HepG2 (cell line): ENCODE results near the gene AHRR. TPM values are rescaled to one million over a fixed set of nuclear protein-coding genes. Genes with fewer than 3 reads are reported as not detected.

ENCODE experiments used
- ATAC-seq: fragments of 200-7000 bp; cut with Tn5 transposase; 3 replicates; pipeline ENCODE4 v1.9.1; 2020; ENCODE audit warnings: mild to moderate bottlenecking, moderate library complexity
- BruUV-seq: library from RNA; stranded (reverse); fragments of 400-500 nt; replicated peaks from 2 replicates; lab custom pipeline; 2021; lab: Mats Ljungman, UMichigan
- CTCF ChIA-PET: fragments of 300-600 bp; formaldehyde crosslinking; extraction: SDS; loops from one replicate; lab custom pipeline; 2021; ENCODE audit warnings: low total read pairs, inconsistent platforms, low intra/inter-chr PET ratio; lab: Yijun Ruan, JAX
- POLR2A ChIA-PET: fragments of 350-600 bp; sonication (Branson Sonifier 250); formaldehyde crosslinking; loops from one replicate; lab custom pipeline; 2020; ENCODE audit warnings: antibody characterized with exemption, inconsistent platforms; lab: Yijun Ruan, JAX
- DNase-seq: peaks from one replicate; pipeline ENCODE4 v3.0.0-alpha.2; 2015; ENCODE audit warnings: low spot score
- FAIRE-seq: peaks from 3 replicates; lab custom pipeline; 2011; peaks lifted over from hg19 to GRCh38; lab: Jason Lieb, UNC
- H2AFZ ChIP-seq: one replicate; pipeline ENCODE4 v1.6.1; 2011; ENCODE audit warnings: low read length, inconsistent platforms
- H3K27ac ChIP-seq: fragments of 300-600 bp; 3 replicates; pipeline ENCODE4 v1.8.0; 2011; ENCODE audit warnings: mixed run types, mild to moderate bottlenecking, mixed read lengths, low read length, inconsistent platforms; ENCODE audit not compliant: insufficient read depth; ENCODE audit errors: extremely low read length
- H3K27me3 ChIP-seq, 2 experiments: fragments of 200-600 bp in 1 of 2; 2 replicates in 1 of 2; 3 replicates in 1 of 2; pipeline versions ENCODE4 v1.6.0 to v1.8.0; 2011; ENCODE audit warnings: low read length in 2 of 2, mild to moderate bottlenecking in 2 of 2, moderate library complexity in 2 of 2, inconsistent platforms in 1 of 2; ENCODE audit not compliant: insufficient read depth in 2 of 2, control insufficient read depth in 1 of 2
- H3K36me3 ChIP-seq, 2 experiments: fragments of 200-600 bp in 1 of 2; replicated peaks in 1 of 2; 2 replicates in 1 of 2; 3 replicates in 1 of 2; pipeline versions ENCODE4 v1.5.1 to v1.8.0; 2011; ENCODE audit warnings: low read length in 2 of 2, inconsistent platforms in 1 of 2; ENCODE audit not compliant: insufficient read depth in 2 of 2, control insufficient read depth in 1 of 2
- H3K4me1 ChIP-seq: 2 replicates; pipeline ENCODE4 v1.5.1; 2012; ENCODE audit warnings: low read length, inconsistent platforms; ENCODE audit not compliant: insufficient read depth
- H3K4me2 ChIP-seq: 2 replicates; pipeline ENCODE4 v1.6.0; 2011; ENCODE audit warnings: low read depth, low read length, inconsistent platforms
- H3K4me3 ChIP-seq, 3 experiments: fragments of 200-600 bp in 1 of 3; sonication (generic), shearing (Covaris generic) in 1 of 3; replicated peaks in 1 of 3; 2 replicates each; pipeline ENCODE4 v1.5.1; 2011 to 2016; ENCODE audit warnings: low read length in 3 of 3, inconsistent platforms in 2 of 3, low read depth in 2 of 3, mild to moderate bottlenecking in 2 of 3, control low read depth in 1 of 3, mixed read lengths in 1 of 3; ENCODE audit not compliant: insufficient read depth in 1 of 3
- H3K79me2 ChIP-seq: one replicate; pipeline ENCODE4 v1.6.1; 2011; ENCODE audit warnings: low read length, inconsistent platforms; ENCODE audit not compliant: insufficient read depth
- H3K9ac ChIP-seq: 2 replicates; pipeline ENCODE4 v1.6.0; 2011; ENCODE audit warnings: mild to moderate bottlenecking, low read depth, low read length, inconsistent platforms; ENCODE audit not compliant: insufficient read depth
- H3K9me3 ChIP-seq: 2 replicates; pipeline ENCODE4 v1.5.1; 2012; ENCODE audit warnings: mild to moderate bottlenecking, low read length
- H4K20me1 ChIP-seq: 2 replicates; pipeline ENCODE4 v1.6.0; 2011; ENCODE audit warnings: inconsistent platforms, mild to moderate bottlenecking, low read length, moderate library complexity; ENCODE audit not compliant: insufficient read depth
- SP2 ChIP-seq: sonication (generic); formaldehyde crosslinking; IDR thresholded peaks from 2 replicates; pipeline ENCODE4 v1.5.1; 2020; ENCODE audit warnings: mild to moderate bottlenecking, missing genetic modification reagents
- ZNF136 ChIP-seq: sonication (generic); formaldehyde crosslinking; IDR thresholded peaks from 2 replicates; pipeline ENCODE4 v1.8.1; 2022; ENCODE audit warnings: low read depth, mild to moderate bottlenecking, moderate library complexity, missing genetic modification reagents
- ZNF3 ChIP-seq: IDR thresholded peaks from 2 replicates; pipeline ENCODE4 v1.7.0; 2017; ENCODE audit warnings: inconsistent platforms
- ZNF569 ChIP-seq: sonication (generic); formaldehyde crosslinking; IDR thresholded peaks from 2 replicates; pipeline ENCODE4 v1.5.0; 2020; ENCODE audit warnings: mild to moderate bottlenecking, missing genetic modification reagents, moderate library complexity, borderline replicate concordance
- ZNF841 ChIP-seq: sonication (generic); formaldehyde crosslinking; IDR thresholded peaks from 2 replicates; pipeline ENCODE4 v1.8.1; 2023; ENCODE audit warnings: missing genetic modification reagents, borderline replicate concordance
- WGBS: methylation state at CpG from one replicate; pipeline ENCODE4 v1.1.6; 2017; ENCODE audit warnings: low lambda C conversion rate; 5-methylcytosine and 5-hydroxymethylcytosine counted together
- in situ Hi-C: cut with HindIII; loops from 2 replicates; pipeline ENCODE4 v1.10.0; 2017; ENCODE audit warnings: low pct_unique_long_range_greater_than_20kb; ENCODE audit not compliant: extremely low pct_ligation_motif_present
- intact Hi-C: fragments of 100-400 bp; cut with micrococcal nuclease; formaldehyde crosslinking; loops from one replicate; pipeline ENCODE4 v1.10.0; 2022; ENCODE audit not compliant: unreplicated experiment
- polyA plus RNA-seq, 8 experiments: library from polyadenylated mRNA; depleted of rRNA in 3 of 8; stranded (reverse) in 7 of 8; unstranded in 1 of 8; fragments of >200 nt; fragmentation: Illumina TruSeq in 4 of 8; extraction: Trizol in 4 of 8; gene quantifications; 2 replicates each; pipeline versions ENCODE4 v1.2.1 to v1.2.3, GENCODE V29; 2011 to 2016; ENCODE audit warnings: low read depth in 4 of 8, missing spikeins in 1 of 8, mixed read lengths in 1 of 8; ENCODE audit not compliant: insufficient read depth in 1 of 8
- total RNA-seq, 5 experiments: library from RNA; depleted of rRNA; stranded (reverse); fragments of >200 nt; fragmentation: Illumina TruSeq; extraction: Trizol; gene quantifications; 2 replicates each; pipeline ENCODE4 v1.2.3, GENCODE V29; 2016; ENCODE audit warnings: low read depth in 1 of 5
- TF ChIP-seq, protein P1 (sequence below): sonication (generic); formaldehyde crosslinking; IDR thresholded peaks from 2 replicates; pipeline ENCODE4 v1.9.0; 2022; ENCODE audit warnings: missing genetic modification reagents, mild to moderate bottlenecking, borderline replicate concordance
- TF ChIP-seq, protein P2 (sequence below): sonication (generic); formaldehyde crosslinking; IDR thresholded peaks from 2 replicates; pipeline ENCODE4 v1.4.0; 2020; ENCODE audit warnings: mild to moderate bottlenecking, missing genetic modification reagents
- TF ChIP-seq, protein P3 (sequence below): sonication (generic); formaldehyde crosslinking; IDR thresholded peaks from 2 replicates; pipeline ENCODE4 v1.4.0; 2020; ENCODE audit warnings: mild to moderate bottlenecking, missing genetic modification reagents

AHRR gene
- total and polyA plus RNA-seq, 2 of the 13 experiments (the other 11 are each of a cell fraction or from before 2014, with no cell fraction given): 0.28 to 0.35 TPM

DNA sequence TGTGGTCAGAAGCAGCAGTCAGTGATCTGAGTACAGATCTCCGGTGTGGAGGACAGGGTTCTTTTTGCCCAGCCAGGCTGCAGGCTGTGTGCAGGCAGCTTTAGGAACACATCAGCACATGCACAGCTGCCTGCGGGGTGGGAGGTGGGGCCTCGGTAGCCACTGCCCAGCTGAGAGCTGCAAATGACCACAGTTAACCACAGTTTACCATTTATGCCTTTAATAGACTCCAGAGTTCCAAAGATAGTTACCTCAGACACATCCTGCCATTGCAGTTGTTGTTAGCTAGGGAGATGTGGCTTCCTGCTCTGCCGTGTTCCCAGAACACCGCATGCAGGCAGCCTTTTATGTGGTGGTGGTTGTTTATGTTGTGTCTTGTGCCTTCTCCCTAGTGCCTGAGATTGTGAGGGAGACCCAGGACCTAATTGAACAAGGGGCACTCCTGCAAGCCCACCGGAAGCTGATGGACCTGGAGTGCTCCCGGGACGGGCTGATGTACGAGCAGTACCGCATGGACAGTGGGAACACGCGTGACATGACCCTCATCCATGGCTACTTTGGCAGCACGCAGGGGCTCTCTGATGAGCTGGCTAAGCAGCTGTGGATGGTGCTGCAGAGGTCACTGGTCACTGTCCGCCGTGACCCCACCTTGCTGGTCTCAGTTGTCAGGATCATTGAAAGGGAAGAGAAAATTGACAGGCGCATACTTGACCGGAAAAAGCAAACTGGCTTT, 131.6 kb downstream of the AHRR start:
- ChIA-PET POLR2A (no interaction called here), CTCF (no interaction called here)
- Histone ChIP-seq H3K9ac (no peak overlapping the region), H3K4me1 (no peaks in the 10 kb centered on the region), H2AFZ (no peak overlapping the region), H3K36me3 (peaks cover 39 to 84% of the 10 kb centered on the region in 2 experiments; a peak in 4 of 5 replicates), H3K4me3 (no peak overlapping the region), H3K27ac (no peak overlapping the region), H3K79me2 (no peaks in the 10 kb centered on the region), H3K27me3 (no peaks in the 10 kb centered on the region), H4K20me1 (0 out of 2 replicates have a peak, but pooled peaks cover 3% of the 10 kb centered on the region), H3K4me2 (no peak overlapping the region), H3K9me3 (peaks cover 6% of the 10 kb centered on the region; the same call in 1 of the 2 replicates)
- BruUV-seq: no TSS peak
- intact Hi-C loops: no loop called here
- WGBS: 96% methylated on average over 14 of the region's 17 CpGs
- DNase-seq (no peak), FAIRE-seq (no peak), ATAC-seq (no peak)
- in situ Hi-C loops: no loop called here
- TF ChIP-seq, protein P1, sequence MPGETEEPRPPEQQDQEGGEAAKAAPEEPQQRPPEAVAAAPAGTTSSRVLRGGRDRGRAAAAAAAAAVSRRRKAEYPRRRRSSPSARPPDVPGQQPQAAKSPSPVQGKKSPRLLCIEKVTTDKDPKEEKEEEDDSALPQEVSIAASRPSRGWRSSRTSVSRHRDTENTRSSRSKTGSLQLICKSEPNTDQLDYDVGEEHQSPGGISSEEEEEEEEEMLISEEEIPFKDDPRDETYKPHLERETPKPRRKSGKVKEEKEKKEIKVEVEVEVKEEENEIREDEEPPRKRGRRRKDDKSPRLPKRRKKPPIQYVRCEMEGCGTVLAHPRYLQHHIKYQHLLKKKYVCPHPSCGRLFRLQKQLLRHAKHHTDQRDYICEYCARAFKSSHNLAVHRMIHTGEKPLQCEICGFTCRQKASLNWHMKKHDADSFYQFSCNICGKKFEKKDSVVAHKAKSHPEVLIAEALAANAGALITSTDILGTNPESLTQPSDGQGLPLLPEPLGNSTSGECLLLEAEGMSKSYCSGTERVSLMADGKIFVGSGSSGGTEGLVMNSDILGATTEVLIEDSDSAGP (CRISPR knock-in tag): no peak
- TF ChIP-seq, protein P2, sequence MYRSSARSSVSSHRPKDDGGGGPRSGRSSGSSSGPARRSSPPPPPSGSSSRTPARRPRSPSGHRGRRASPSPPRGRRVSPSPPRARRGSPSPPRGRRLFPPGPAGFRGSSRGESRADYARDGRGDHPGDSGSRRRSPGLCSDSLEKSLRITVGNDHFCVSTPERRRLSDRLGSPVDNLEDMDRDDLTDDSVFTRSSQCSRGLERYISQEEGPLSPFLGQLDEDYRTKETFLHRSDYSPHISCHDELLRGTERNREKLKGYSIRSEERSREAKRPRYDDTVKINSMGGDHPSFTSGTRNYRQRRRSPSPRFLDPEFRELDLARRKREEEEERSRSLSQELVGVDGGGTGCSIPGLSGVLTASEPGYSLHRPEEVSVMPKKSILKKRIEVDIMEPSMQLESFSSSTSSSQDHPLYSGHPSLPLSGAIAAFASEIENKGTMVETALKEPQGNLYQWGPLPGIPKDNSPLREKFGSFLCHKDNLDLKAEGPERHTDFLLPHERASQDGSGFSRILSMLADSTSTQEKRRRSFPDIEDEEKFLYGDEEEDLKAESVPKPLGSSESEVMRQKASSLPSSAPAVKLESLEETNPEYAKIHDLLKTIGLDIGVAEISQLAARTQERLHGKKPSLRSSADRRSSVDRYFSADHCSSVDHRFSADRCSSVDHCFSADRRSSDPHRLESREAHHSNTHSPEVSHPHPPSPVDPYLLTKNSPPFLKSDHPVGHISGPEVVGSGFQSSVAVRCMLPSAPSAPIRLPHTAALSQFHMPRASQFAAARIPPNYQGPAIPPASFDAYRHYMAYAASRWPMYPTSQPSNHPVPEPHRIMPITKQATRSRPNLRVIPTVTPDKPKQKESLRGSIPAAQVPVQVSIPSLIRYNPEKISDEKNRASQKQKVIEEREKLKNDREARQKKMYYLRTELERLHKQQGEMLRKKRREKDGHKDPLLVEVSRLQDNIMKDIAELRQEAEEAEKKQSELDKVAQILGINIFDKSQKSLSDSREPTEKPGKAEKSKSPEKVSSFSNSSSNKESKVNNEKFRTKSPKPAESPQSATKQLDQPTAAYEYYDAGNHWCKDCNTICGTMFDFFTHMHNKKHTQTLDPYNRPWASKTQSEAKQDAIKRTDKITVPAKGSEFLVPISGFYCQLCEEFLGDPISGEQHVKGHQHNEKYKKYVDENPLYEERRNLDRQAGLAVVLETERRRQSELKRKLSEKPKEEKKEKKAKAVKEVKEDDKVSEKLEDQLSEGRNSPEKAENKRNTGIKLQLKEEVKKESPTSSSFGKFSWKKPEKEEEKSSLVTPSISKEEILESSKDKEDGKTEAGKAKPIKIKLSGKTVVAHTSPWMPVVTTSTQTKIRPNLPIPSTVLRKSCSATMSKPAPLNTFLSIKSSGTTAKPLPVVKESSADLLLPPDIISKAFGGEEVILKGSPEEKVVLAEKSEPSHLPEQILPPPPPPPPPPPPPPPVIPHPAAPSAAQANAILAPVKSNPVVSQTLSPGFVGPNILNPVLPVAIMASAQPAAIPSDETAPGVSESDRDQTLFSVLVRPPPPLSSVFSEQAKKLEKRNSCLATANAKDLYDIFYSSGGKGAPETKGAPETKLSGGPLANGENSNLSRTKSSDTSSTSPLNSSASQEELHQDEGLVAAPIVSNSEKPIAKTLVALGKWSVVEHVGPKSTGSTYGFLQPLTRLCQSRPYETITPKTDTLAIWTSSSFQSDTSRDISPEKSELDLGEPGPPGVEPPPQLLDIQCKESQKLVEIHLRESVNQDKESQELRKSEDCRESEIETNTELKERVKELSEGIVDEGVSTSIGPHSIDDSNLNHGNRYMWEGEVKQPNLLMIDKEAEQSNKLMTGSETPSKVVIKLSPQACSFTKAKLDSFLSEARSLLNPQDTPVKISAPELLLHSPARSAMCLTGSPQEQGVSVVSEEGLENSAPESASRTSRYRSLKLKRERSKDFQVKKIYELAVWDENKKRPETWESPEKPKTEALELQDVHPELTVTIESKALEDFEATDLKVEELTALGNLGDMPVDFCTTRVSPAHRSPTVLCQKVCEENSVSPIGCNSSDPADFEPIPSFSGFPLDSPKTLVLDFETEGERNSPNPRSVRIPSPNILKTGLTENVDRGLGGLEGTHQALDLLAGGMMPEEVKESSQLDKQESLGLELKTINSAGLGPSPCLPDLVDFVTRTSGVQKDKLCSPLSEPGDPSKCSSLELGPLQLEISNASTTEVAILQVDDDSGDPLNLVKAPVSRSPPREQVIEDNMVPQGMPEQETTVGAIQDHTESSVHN (CRISPR knock-in tag): no peak
- TF ChIP-seq ZNF569 (CRISPR knock-in tag): no peak
- TF ChIP-seq ZNF136: no peak
- TF ChIP-seq, protein P3, sequence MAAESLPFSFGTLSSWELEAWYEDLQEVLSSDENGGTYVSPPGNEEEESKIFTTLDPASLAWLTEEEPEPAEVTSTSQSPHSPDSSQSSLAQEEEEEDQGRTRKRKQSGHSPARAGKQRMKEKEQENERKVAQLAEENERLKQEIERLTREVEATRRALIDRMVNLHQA: no peak
- TF ChIP-seq ZNF3 (CRISPR knock-in tag): no peak
- no peak for TF ChIP-seq ZNF841 (CRISPR knock-in tag)
- TF ChIP-seq SP2: no peak
